Lower leg skin (tissue), 4 donors: ENCODE data around the gene ZNF280C. TPM values are rescaled to one million over a fixed set of nuclear protein-coding genes. Genes with fewer than 3 reads are reported as not detected.

Experiments used
- DNase-seq, 2 donors: peaks; one replicate each; pipeline ENCODE4 v3.0.0-alpha.2; 2019; ENCODE audit warnings: low spot score in 2 of 2
- H3K4me3 ChIP-seq: fragments of 200-600 bp; sonication (generic); 2 replicates; pipeline ENCODE4 v1.5.1; 2017; ENCODE audit warnings: mild to moderate bottlenecking, low read depth; ENCODE audit not compliant: poor library complexity, severe bottlenecking
- POLR2A ChIP-seq, 2 donors: fragments of 450-650 bp; IDR thresholded peaks; one replicate each; pipeline ENCODE4 v1.6.1; 2016 to 2017; ENCODE audit warnings: antibody characterized with exemption in 2 of 2, mild to moderate bottlenecking in 1 of 2, moderate library complexity in 1 of 2
- WGBS, 2 donors: methylation state at CpG; one replicate each; pipeline ENCODE4 v1.1.5; 2018; 5-methylcytosine and 5-hydroxymethylcytosine counted together
- intact Hi-C: fragments of 100-400 bp; cut with DNase I; formaldehyde crosslinking; loops from one replicate; pipeline ENCODE4 v1.15.0; 2023; ENCODE audit warnings: low total_unique reads
- total RNA-seq, 4 donors: library from RNA; depleted of rRNA; stranded (reverse); fragments of >200 nt; gene quantifications; one replicate each; pipeline ENCODE4 v1.1.0, GENCODE V29; 2016
- TF ChIP-seq, protein P1 (sequence below), 3 donors: fragments of 450-650 bp; IDR thresholded peaks; one replicate each; pipeline ENCODE4 v1.5.1; 2016; ENCODE audit warnings: antibody characterized with exemption in 3 of 3, mild to moderate bottlenecking in 3 of 3, moderate library complexity in 2 of 3

The ZNF280C gene
- total RNA-seq, 4 donors from 2014 or later = 2.9 to 3.8 (median 3.6) TPM

DNA sequence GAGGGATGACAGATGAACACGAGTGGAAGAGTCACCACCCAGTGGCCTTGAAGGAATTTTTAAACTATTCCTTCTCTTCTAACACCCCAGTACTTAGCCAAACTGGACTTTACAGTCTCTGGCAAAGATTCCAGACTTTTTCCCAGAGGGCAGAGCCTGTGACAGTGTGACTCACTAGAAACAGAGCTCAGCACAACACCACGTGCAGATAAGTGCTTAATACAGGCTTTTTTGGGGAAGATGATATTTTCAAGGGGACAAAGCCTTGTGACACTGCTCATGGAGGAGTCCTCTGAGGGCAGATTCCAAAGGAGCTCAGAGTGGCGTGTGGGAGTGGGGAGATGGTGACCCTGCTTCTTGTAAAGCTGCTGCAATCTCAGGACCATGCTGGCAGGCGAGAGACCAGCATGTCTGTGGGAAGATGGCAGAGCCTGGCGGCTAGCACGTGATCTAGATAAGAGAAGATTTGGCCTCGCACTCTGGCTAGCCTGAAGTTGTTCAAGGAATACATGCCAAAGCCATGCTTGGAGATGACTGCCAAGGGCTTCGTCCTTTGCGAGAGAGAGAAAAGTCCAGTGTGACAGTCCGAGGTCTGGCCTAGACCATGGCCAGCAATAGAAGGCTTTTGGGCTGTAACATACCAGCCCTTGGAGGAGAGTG lies 94.5 kb downstream of the ZNF280C start:
- no peak overlapping the region for H3K4me3 ChIP-seq
- intact Hi-C loops = no loop called here
- DNase-seq = peak; percentile 60 to 84
- TF ChIP-seq, protein P1, sequence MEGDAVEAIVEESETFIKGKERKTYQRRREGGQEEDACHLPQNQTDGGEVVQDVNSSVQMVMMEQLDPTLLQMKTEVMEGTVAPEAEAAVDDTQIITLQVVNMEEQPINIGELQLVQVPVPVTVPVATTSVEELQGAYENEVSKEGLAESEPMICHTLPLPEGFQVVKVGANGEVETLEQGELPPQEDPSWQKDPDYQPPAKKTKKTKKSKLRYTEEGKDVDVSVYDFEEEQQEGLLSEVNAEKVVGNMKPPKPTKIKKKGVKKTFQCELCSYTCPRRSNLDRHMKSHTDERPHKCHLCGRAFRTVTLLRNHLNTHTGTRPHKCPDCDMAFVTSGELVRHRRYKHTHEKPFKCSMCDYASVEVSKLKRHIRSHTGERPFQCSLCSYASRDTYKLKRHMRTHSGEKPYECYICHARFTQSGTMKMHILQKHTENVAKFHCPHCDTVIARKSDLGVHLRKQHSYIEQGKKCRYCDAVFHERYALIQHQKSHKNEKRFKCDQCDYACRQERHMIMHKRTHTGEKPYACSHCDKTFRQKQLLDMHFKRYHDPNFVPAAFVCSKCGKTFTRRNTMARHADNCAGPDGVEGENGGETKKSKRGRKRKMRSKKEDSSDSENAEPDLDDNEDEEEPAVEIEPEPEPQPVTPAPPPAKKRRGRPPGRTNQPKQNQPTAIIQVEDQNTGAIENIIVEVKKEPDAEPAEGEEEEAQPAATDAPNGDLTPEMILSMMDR (IDR thresholded peaks at IDR 0.05) = no peak
- TF ChIP-seq POLR2A (IDR thresholded peaks at IDR 0.05) = no peak
- 28 to 39% methylated on average over 7 to 10 of the region's 10 CpGs for WGBS, 2 donors

DNA sequence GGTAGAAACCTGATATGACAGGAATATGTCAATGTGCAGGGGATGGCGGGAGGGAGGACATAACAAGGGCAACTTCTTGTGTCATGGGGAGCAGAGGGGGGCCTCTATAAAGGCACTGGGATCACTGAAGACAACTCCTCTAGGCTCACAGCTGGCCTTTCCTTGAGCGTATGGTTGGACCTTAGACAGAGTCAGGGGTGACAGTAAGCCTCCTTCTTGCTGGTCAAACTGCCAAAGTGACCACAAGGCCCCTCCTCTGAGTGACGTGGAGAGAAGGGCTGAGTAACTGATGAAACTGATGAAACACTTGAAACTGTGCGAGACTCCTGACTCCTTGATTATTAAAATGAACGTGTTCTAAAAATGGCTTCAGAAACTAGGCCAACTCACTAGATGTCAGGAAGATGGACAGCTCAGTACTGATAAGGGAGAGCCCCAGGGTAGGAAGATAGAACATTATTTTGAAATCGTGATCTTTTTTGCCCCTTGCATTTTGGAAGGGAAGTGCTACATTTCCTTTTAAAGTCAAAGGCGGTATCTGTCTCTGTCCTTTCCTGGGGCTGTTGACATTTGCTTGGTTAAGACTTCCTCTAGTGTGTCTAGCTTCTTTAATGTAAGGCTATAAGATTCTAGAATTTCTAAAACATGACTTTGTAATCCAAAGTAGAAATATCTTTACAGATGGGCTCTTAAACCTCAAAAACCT lies 95.4 kb downstream of the ZNF280C start:
- TF ChIP-seq, protein P1 (IDR thresholded peaks at IDR 0.05) = no peak
- no peak for TF ChIP-seq POLR2A (IDR thresholded peaks at IDR 0.05)
- WGBS, 2 donors = 30 to 45% methylated on average over 7 of the region's 7 CpGs
- intact Hi-C loops = no loop called here
- no peak overlapping the region for H3K4me3 ChIP-seq
- DNase-seq = peak; percentile 38 to 86

DNA sequence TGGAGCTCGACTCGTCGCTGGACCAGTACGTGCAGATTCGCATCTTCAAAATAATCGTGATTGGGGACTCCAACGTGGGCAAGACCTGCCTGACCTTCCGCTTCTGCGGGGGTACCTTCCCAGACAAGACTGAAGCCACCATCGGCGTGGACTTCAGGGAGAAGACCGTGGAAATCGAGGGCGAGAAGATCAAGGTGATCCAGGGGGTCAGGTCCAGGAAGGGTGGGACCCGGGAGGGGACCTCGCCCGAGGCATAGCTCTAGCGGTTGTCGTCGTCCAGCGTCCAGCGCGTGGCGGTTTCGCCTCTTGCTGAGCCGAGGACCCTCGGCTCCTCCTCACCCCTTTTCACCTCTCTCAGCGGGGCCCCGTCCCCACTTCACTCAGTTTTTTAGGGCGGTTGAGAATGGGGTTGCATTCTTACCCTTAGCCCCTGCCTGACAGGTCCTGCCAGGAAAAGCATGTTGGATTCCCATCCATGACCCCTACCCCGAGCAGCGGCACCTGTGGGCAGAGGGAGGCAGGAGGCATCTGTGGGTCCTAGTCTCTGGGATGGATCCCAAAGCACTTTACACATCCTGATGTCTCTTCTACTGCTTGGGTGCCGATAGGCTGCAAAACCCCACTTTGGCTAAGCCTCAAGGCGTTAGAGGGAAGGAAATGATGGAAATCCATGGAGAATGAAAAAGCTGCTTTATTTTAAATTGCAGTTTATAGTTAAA lies 96.4 kb downstream of the ZNF280C start:
- intact Hi-C loops = no loop called here
- H3K4me3 ChIP-seq = peak overlapping the region; percentile 25
- DNase-seq = peak in 1 of 2 donors; percentile 67
- 56 to 60% methylated on average over 12 to 34 of the region's 34 CpGs for WGBS, 2 donors
- no peak for TF ChIP-seq POLR2A (IDR thresholded peaks at IDR 0.05)
- TF ChIP-seq, protein P1 (IDR thresholded peaks at IDR 0.05) = no peak

DNA sequence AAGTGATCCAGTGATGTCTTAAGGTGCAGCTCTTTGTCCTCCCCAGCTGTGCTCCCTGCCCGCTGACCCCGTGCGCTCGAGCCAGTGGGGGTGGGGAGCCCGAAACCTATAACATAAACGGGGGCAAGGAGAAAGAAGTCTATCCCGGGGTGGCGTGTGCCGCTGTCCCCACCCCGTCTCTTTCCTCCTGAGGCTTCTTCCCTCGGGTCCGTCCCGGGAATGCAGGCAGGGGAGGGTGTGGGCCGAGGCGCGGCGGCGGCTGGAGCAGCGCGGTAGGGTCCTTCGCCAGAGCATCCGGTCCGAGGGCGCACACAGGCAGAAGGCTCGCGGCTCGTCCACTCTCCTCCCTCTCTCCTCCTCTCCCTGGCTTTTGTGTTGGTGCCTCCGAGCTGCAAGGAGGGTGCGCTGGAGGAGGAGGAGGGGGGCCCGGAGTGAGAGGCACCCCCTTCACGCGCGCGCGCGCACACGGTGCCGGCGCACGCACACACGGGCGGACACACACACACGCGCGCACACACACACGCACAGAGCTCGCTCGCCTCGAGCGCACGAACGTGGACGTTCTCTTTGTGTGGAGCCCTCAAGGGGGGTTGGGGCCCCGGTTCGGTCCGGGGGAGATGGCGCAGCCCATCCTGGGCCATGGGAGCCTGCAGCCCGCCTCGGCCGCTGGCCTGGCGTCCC lies 97.1 kb downstream of the ZNF280C start, which contains the start of gene RAB33A:
Gene RAB33A, plus strand, starts transcription at position 517 of the 681 bp plus-strand sequence. Its CDS starts 101 bp downstream, at position 618.
- intact Hi-C loops = no loop called here
- peak in 1 of 2 donors; percentile 87 for DNase-seq
- TF ChIP-seq, protein P1 (IDR thresholded peaks at IDR 0.05) = no peak
- TF ChIP-seq POLR2A (IDR thresholded peaks at IDR 0.05) = no peak
- peak within 1 kb of the TSS; percentile 25 for H3K4me3 ChIP-seq
- 0 to 51% methylated on average over 8 to 49 of the region's 61 CpGs for WGBS, 2 donors

DNA sequence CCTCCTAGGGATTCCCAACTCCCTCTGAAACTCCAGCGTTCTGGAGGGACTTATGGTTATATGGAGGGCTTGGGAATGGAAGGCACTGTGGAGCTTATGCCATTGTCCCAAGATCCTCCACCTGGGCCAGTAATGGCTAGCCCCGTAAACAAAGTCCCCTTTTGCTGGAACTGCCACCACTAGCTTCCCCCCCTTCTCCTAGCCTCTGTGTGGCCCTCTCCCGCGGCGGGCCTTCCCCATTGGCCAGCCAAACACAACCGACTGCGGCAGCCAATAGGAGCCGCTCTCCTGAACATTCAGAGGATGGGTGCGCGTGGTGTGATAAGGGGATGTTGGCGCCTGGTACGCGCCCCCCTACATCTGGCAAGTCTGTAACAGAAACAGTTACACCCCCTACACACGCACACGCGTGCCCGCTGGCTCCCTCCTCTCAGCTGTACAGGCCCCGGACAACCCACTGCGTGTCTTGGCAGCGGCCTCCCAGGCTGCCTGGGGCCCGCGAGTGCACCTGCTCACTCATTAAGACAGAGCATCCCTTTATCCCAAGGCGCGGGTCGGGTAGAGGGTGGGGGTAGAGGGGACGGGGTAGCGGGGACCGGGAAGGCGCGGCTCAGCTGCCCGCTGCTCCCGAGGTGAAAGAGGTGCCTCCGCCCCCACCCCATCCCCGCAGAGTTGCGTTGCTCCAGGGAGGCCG lies 97.8 kb downstream of the ZNF280C start:
- intact Hi-C loops = no loop called here

More for the DNA sequence above, 97.8 kb downstream of the ZNF280C start:
- TF ChIP-seq POLR2A (IDR thresholded peaks at IDR 0.05) = no peak
- TF ChIP-seq, protein P1 (IDR thresholded peaks at IDR 0.05) = no peak
- WGBS, 2 donors = 9 to 46% methylated on average over 8 to 31 of the region's 36 CpGs
- DNase-seq = peak in 1 of 2 donors; percentile 87
- no peak overlapping the region for H3K4me3 ChIP-seq
